ENCODE data around the gene KRT79.
A peak's percentile ranks its signal among the peaks of the same experiment; 100 is the strongest.

The KRT79 gene

DNA sequence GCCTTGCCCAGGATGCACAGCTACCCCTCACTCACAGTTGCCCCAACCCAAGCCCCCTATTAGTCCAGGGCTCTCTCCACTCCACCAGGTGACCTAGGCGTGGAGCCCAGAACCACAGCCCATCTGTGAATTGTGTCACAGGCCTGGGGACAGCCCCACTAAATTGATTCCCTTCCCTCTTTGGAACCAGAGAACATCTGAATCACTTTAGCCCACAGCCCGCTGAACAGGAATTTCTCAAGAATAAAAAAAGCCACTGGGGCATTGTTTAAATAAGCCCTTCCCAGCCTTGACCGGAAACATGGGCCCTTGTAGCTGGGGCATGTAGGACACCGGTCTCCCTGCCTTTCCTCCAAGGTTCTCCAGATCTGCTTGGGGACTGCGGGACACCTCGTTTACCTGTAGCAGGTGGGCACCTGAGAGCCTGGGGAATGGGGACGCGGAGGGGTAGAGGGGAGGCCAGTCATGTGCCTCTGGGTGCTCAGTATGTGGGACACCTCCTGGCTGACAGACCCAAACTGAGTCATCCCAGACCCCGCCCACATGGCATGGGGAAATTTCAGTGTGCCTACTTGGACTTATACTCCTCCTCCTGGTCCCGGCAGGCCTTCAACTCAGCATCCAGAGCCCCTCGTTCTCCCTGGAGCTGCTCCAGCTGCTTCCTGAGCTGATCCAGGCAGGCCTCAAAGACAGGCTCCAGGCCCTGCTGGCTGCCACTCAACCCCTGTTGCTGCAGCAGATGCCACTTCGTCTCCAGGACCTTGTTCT lies 13.4 kb upstream of the KRT79 start:
- peaks cover 9% of the 10 kb centered on the region for H3K27me3 Mint-ChIP-seq
- peaks cover 16% of the 10 kb centered on the region for H3K4me1 Mint-ChIP-seq
- H3K27ac Mint-ChIP-seq = no peak overlapping the region
- H3K9me3 Mint-ChIP-seq = no peaks in the 10 kb centered on the region
- DNase-seq = no peak
- H3K4me3 Mint-ChIP-seq = no peak overlapping the region
- ATAC-seq = peak; percentile 66
- no peaks in the 10 kb centered on the region for H3K36me3 Mint-ChIP-seq (ENCODE audit: low read depth)

DNA sequence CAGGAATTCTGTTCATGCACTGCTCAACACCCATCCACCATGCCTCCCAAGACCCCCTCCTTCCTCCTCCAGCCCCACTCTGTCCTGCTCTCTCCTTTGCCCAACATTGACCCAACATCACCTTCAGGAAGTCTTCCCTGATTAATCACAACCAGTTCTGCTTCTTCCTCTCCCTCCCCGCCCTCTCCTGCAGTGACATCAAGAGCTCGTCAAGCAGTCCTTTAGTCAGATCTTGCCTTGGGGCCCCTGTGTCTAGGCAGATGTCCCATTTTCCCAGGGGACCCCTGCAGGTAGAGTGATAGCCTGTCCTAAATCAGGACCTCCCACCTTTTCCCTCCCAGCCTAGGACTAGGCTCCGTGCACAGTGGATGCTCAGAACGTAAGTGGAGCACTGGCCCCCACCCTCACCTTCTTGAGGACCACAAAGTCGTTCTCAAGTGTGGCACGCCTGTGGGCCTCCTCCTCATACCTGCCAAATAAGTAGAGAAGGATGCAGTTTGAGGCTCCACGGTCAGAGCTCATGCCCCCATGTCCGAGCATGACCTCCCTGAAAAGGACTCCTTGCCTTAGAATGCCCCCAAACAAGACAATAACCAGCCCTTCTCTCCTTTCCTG lies 12.4 kb upstream of the KRT79 start:
- H3K27ac Mint-ChIP-seq = peak overlapping the region; percentile 7
- H3K4me1 Mint-ChIP-seq = peaks cover 21% of the 10 kb centered on the region
- DNase-seq (no peak), ATAC-seq (no peak)
- no peak overlapping the region for H3K4me3 Mint-ChIP-seq
- H3K9me3 Mint-ChIP-seq = no peaks in the 10 kb centered on the region
- H3K27me3 Mint-ChIP-seq = peaks cover 9% of the 10 kb centered on the region
- H3K36me3 Mint-ChIP-seq (ENCODE audit: low read depth) = no peaks in the 10 kb centered on the region

DNA sequence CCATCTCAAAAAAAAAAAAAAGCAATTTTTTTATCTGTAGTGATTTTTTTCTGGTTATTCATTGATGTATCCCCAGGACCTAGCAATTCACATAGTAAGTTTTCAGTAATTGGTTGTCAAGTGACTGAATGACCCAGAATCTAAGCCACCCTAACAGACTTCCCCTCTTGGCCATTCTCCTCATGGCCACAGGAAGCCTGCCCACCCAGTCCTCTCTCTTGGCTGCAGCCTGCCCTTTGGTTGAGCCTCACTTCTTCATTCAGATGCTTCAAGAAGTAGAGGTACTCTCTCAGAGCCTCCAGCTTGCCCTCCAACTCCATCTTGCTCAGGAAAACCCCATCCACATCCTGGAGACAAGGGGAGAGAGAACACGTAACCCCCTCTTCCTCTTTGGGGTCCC lies 11.8 kb upstream of the KRT79 start:
- Mint-ChIP-seq H3K9me3 (no peaks in the 10 kb centered on the region), H3K4me1 (peaks cover 21% of the 10 kb centered on the region), H3K4me3 (no peak overlapping the region), H3K36me3 (ENCODE audit: low read depth) (no peaks in the 10 kb centered on the region), H3K27me3 (peaks cover 9% of the 10 kb centered on the region), H3K27ac (no peak overlapping the region)
- no peak for ATAC-seq
- DNase-seq = no peak

DNA sequence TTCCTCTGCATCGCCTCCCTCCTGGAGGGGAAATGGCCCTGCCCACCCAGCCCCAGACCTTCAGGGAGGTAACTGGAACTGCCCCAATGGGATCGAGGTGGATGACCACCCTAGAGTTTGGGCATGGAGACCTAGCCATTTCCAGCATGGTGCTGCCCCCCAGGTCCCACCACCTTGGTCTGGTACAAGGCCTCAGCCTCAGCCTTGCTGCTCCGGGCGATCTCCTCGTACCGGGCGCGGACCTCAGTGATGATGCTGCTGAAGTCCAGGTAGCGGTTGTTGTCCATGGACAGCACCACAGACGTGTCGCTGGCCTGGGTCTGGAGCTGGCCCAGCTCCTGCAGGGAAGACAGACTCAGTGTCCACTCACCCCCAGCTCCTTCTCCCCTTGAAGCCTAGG lies 10.3 kb upstream of the KRT79 start:
- peaks cover 21% of the 10 kb centered on the region for H3K4me1 Mint-ChIP-seq
- ATAC-seq (no peak), DNase-seq (no peak)
- H3K4me3 Mint-ChIP-seq = no peak overlapping the region
- no peak overlapping the region for H3K27ac Mint-ChIP-seq
- H3K27me3 Mint-ChIP-seq = peaks cover 9% of the 10 kb centered on the region
- H3K36me3 Mint-ChIP-seq (ENCODE audit: low read depth) = no peaks in the 10 kb centered on the region
- H3K9me3 Mint-ChIP-seq = no peaks in the 10 kb centered on the region

DNA sequence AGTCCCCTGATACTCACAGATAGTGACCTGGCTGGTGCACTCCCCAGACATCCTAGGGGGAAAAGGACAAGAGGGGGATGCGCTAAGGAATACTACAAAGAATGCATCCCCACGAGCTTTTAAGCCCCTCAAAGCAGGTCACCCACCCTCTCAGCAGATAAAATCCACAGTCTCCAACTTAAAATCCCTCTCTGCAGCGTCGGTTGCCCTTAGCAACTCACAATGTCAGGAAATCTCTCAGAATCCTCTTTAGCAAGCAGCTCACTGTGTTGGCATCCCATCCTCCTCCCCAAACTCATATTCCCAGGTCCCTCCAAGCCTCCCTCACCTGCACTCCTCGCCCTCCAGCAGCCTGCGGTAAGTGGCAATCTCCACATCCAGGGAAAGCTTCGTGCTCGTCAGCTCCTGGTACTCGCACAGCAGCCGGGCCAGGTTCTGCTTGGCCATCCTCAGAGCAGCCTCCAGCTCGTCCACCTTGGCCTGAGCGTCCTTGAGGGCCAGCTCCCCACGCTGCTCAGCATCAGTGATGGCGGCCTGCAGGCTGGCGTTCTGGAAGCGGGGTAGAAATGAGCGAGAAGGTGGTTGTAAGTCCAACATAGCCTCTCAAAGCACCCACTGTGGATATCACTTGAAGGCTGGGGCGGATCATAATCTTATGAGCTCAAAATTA lies 5.5 kb upstream of the KRT79 start:
- no peaks in the 10 kb centered on the region for H3K36me3 Mint-ChIP-seq (ENCODE audit: low read depth)
- no peak overlapping the region for H3K4me3 Mint-ChIP-seq
- peaks cover 4% of the 10 kb centered on the region for H3K27me3 Mint-ChIP-seq
- H3K4me1 Mint-ChIP-seq = peaks cover 51% of the 10 kb centered on the region
- DNase-seq (no peak), ATAC-seq (no peak)
- H3K27ac Mint-ChIP-seq = peak overlapping the region; percentile 23
- no peaks in the 10 kb centered on the region for H3K9me3 Mint-ChIP-seq

DNA sequence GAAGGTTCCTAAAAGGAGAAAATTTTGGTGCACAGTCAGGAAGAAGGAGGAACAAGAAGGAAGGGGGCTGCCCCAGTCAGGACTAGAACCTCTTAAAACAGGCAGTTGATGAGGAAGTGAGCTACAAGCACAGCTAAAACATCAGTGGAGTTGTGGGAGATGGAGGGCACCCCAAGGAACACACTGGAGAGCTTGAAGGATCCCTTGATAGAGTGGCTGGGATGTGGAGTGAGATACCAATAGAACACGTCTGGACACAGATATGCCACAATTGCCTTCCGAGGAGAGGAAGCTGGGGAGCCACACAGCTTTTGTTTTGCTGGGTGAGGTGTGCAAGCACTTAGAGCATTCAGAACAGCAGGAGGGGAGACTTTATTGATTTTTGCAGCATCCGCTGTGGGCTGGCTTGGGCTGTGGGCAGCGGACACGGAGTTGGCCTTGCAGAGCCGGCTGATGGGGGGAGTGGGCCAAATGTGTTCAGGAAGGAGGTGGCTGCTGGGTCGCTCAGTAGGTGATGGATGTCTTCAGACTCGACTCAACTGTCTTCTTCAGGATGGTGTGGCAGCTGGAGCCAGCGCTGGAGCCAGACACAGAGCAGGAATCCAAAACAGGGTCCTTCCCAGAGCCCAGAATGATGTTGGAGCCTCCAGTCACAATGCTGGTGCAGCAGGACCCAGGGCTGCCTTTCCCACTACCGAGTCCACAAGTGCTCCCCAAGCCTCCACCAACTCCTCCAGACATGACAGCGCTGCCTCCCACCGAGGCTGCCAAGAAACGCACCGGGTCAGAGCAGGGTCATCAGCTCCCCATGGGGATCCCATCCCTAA lies 4.7 kb upstream of the KRT79 start:
- Mint-ChIP-seq H3K27ac (peak overlapping the region; percentile 3), H3K9me3 (no peaks in the 10 kb centered on the region), H3K27me3 (peaks cover 4% of the 10 kb centered on the region), H3K4me1 (peaks cover 51% of the 10 kb centered on the region), H3K4me3 (no peak overlapping the region), H3K36me3 (ENCODE audit: low read depth) (no peaks in the 10 kb centered on the region)
- ATAC-seq = no peak
- DNase-seq = no peak

DNA sequence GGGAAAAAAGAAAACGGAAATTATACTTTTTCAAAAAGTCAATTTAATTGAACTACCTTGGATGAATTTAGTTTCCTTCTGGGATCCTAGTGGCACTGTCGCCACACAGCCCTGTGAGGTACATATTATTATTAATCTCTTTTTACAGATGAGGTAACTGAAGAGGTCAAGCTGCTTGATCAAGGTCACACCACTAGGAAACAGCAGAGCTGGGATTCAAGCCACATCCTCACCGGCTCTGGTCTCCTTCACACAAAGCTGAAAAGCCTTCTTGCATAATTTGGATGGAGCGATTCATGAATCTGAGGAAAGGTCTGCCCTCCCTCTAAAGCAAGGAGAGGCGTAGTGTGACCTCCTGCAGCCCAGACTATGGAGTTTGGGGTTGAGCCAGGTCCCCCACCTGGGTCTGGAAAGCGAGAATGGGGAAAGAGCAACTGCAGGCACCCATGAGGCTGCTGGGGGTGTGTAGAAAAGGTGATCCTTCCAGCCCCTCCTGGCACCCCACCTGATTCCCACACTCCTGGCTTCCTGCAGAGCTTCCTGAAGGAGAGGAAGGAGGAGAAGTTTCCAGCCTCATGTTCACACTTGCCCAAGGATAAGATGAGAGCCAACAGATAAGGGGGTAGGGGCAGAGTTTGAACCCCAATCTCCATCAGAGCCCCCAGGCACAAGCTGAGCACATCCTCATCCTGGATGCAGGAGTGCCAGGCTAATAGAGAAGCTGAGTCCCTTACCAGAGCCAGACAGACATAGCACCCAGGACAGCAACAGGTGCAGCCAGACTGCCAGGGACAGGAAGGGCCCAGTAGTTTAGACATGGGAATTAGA lies 3.9 kb upstream of the KRT79 start:
- no peak overlapping the region for H3K4me3 Mint-ChIP-seq
- H3K27me3 Mint-ChIP-seq = peaks cover 4% of the 10 kb centered on the region

DNA sequence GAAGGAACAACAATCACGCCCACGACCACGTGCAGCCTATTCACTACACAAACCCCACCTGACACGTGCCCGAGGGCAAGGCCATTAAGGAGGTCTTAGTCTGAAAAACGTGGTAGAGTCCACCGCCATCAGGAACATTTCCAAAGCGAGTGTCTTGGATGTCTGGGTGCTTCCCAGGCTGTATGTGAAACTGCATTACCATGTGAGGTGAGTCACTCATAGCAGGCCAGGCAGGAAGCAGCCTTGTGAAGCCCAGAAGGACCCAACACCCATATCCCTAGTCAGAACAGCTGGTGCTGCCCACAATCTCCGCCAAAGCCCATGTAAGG lies 3.3 kb upstream of the KRT79 start:
- Mint-ChIP-seq H3K27ac (peak overlapping the region; percentile 90), H3K36me3 (ENCODE audit: low read depth) (no peaks in the 10 kb centered on the region), H3K4me3 (peak overlapping the region; percentile 32), H3K27me3 (peaks cover 4% of the 10 kb centered on the region), H3K9me3 (no peaks in the 10 kb centered on the region), H3K4me1 (peaks cover 48% of the 10 kb centered on the region)
- ATAC-seq = no peak
- DNase-seq = peak; percentile 14

More for the DNA sequence above, 3.9 kb upstream of the KRT79 start:
- Mint-ChIP-seq H3K4me1 (peaks cover 51% of the 10 kb centered on the region), H3K9me3 (no peaks in the 10 kb centered on the region), H3K36me3 (ENCODE audit: low read depth) (no peaks in the 10 kb centered on the region), H3K27ac (peak overlapping the region; percentile 90)
- ATAC-seq (no peak), DNase-seq (no peak)

DNA sequence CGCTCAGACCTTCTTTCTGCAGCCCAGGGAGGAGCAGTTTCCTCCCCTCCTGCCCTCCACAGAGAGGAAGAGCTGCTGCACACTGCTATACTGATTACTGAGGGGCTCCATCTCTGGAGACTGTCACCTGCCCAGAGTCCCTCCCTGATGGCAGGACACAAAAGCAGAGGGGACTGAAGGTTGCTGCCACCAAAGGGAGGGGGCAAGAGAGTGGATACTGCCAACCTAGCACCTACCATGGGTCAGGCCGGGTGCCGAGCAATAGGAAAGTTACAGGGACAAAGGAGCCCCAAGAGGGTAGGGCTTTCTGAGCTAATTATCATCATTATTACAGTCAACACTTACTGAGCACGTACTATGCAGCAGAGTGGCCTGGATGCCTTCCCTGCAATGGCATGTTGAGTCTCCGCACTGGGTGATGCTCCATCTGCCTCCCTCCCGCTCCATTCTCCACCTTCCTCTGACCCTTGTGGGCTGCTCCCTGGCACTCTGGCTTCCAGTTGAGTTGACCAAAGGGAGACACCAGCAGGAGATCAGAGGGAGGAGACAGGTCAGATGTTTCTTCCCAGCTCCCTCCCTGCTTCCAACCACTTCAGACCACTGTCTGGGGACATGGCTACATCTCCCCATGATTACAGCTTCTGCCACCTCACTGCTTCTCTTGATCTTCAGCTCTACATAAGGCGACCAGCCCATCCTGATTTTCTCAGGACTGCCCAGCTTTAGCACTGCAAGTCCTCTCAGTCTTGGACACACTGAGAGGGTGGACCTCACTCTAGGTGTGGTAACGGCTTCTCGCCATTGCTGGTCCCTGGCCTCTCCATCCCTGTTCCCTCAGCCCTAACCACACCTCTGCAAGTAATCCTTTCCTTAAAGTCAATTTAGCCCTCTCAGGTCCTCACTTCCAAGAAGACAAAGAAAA lies 2.6 kb upstream of the KRT79 start:
- H3K4me1 Mint-ChIP-seq = peaks cover 45% of the 10 kb centered on the region
- ATAC-seq (no peak), DNase-seq (no peak)
- H3K4me3 Mint-ChIP-seq = peak overlapping the region; percentile 32
- H3K27ac Mint-ChIP-seq = peak overlapping the region; percentile 90
- H3K9me3 Mint-ChIP-seq = no peaks in the 10 kb centered on the region
- H3K27me3 Mint-ChIP-seq = peaks cover 4% of the 10 kb centered on the region
- no peaks in the 10 kb centered on the region for H3K36me3 Mint-ChIP-seq (ENCODE audit: low read depth)

DNA sequence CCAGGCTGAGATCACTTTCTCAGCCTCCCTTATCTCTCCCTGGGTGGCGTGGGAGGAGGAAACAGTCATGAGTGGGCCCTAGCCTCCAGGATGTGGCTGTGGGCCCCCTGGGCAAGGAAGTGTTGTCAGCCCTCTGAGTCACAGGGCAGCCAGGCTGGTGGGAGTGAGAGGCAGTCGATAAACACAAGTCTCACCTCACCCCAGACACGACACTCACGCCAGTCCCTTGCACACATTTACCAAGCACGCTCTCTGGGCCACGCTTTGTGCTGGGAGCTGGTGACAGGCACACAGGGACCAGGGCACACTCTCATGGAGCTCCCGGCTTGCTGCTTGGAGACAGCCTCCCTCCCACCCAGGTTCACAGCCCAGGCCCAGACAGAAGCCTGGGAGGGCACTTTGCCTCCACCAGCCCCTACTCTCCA lies 1.9 kb upstream of the KRT79 start:
- Mint-ChIP-seq H3K36me3 (ENCODE audit: low read depth) (no peaks in the 10 kb centered on the region), H3K4me1 (peaks cover 45% of the 10 kb centered on the region), H3K9me3 (no peaks in the 10 kb centered on the region), H3K27me3 (peaks cover 4% of the 10 kb centered on the region), H3K4me3 (peak overlapping the region; percentile 23), H3K27ac (peak overlapping the region; percentile 90)
- ATAC-seq (peak; percentile 94), DNase-seq (peak; percentile 79)

DNA sequence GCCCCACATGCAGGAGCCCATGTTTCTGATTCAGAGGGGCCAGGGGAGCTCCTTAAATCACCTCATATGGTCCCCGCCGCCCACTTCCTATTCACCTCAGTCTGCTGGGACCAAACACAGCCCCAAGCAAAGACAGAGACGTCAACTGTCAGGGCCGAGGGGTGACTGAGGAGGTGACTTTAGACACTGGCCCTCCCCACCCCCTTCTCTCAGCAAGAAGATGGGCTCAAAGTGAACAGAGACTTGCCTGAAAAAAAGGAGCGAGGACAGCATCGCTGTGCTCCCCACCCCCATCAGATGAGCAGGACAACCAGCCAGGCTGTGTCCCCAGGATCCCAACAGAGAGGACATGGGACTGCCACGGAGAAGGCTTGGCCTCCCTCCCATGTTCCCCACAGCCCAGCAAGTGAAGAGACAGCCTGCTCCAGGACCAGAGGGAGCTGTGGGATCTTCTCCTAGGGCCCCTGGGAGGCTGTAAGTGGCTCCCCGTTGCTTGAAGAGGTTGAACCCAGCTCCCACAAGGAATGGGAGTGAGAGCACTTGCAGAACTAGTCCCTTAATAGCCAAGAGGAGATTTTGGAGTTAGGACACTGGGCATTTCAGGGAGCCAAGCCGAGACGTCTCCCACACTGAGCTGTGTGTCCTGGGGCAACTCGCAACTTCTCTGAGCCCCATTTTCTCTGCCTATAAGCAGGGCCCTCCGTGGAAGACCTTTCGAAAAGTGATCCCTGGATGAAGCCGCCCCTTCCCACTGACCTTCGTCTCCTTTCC lies 1.3 kb upstream of the KRT79 start:
- H3K27me3 Mint-ChIP-seq = peaks cover 6% of the 10 kb centered on the region
- H3K4me3 Mint-ChIP-seq = peak overlapping the region; percentile 23
- ATAC-seq = peak; percentile 8

DNA sequence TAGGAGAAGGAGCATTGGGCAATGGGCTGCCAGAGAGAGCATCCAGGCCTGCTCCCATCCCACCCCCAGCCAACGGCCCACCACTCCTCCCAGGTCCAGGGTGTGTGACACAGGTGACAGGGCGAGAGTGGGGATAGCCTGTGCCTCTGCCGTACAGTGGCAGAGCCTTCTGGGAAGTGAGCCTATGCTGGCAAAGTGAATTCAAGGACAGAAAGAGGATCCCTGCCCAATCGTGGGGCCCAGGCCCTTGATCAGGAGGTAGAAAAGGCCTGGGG lies 553 bp upstream of the KRT79 start:
- no peaks in the 10 kb centered on the region for H3K36me3 Mint-ChIP-seq (ENCODE audit: low read depth)
- no peak for ATAC-seq
- H3K4me3 Mint-ChIP-seq = peak overlapping the region; percentile 4
- H3K4me1 Mint-ChIP-seq = peaks cover 45% of the 10 kb centered on the region
- DNase-seq = no peak
- H3K27me3 Mint-ChIP-seq = peaks cover 6% of the 10 kb centered on the region
- H3K9me3 Mint-ChIP-seq = no peaks in the 10 kb centered on the region
- H3K27ac Mint-ChIP-seq = peak overlapping the region; percentile 90

More for the DNA sequence above, 1.3 kb upstream of the KRT79 start:
- Mint-ChIP-seq H3K27ac (peak overlapping the region; percentile 90), H3K36me3 (ENCODE audit: low read depth) (no peaks in the 10 kb centered on the region), H3K9me3 (no peaks in the 10 kb centered on the region), H3K4me1 (peaks cover 45% of the 10 kb centered on the region)
- peak; percentile 34 for DNase-seq
